Measurements from ENCODE around the gene GOLIM4.

- no peak for TF ChIP-seq PATZ1 (CRISPR knock-in tag; IDR thresholded peaks at IDR 0.05; ENCODE audit: borderline replicate concordance)
- no peak for TF ChIP-seq PPARA (CRISPR knock-in tag; IDR thresholded peaks at IDR 0.05; ENCODE audit: borderline replicate concordance)
- TF ChIP-seq ZNF8 (CRISPR knock-in tag; IDR thresholded peaks at IDR 0.05) = no peak
- TF ChIP-seq TOX (CRISPR knock-in tag; IDR thresholded peaks at IDR 0.05; ENCODE audit: borderline replicate concordance) = no peak
- no peak for TF ChIP-seq BACH2 (CRISPR knock-in tag; IDR thresholded peaks at IDR 0.05; ENCODE audit: borderline replicate concordance)
- TF ChIP-seq GLIS3 (CRISPR knock-in tag; IDR thresholded peaks at IDR 0.05) = no peak
- TF ChIP-seq ISL1 (CRISPR knock-in tag; IDR thresholded peaks at IDR 0.05) = no peak
- TF ChIP-seq ARNTL (CRISPR knock-in tag; IDR thresholded peaks at IDR 0.05; ENCODE audit: borderline replicate concordance, low read depth) = no peak
- no peak for TF ChIP-seq ZFP30 (CRISPR knock-in tag; IDR thresholded peaks at IDR 0.05)
- no peak for TF ChIP-seq CREB5 (CRISPR knock-in tag; IDR thresholded peaks at IDR 0.05; ENCODE audit: low read depth)
- TF ChIP-seq POU6F1 (CRISPR knock-in tag; IDR thresholded peaks at IDR 0.05; ENCODE audit: borderline replicate concordance, low read depth) = no peak
- no peak for TF ChIP-seq ZNF70 (CRISPR knock-in tag; IDR thresholded peaks at IDR 0.05)
Measured at GRCh38 chr3:168138421-168138820, 42.7 kb upstream of the GOLIM4 start.

Data from SK-N-SH treated with all-trans-retinoic acid at 6 μM for 48 hours (cell line).